CD4-positive, alpha-beta T cell treated with Interleukin-17A for 4 hours (primary cell): ENCODE measurements around the gene SLC9A9.
"Not testable (repeated sequence)": the region's sequence is repeated elsewhere in the genome, so short reads cannot be mapped to it uniquely, and the experiment has no call there.

ENCODE experiments used
- DNase-seq: peaks from one replicate; pipeline ENCODE4 v3.0.0-alpha.2; 2020; ENCODE audit warnings: mixed read lengths

SLC9A9 gene

GRCh38 chr3:143753006-143753405, 95.3 kb downstream of the SLC9A9 start:
- DNase-seq, result no peak

GRCh38 chr3:143751643-143752178, 96.6 kb downstream of the SLC9A9 start:
- DNase-seq, result peak; percentile 46

GRCh38 chr3:143750841-143751240, 97.4 kb downstream of the SLC9A9 start:
- no peak for DNase-seq

- no peak for DNase-seq
Measured at GRCh38 chr3:143749926-143750325, 98.3 kb downstream of the SLC9A9 start.

GRCh38 chr3:143737065-143737464, 111.2 kb downstream of the SLC9A9 start:
- no peak for DNase-seq

- DNase-seq, result no peak
Measured at GRCh38 chr3:143736205-143736997, 111.9 kb downstream of the SLC9A9 start.

- no peak for DNase-seq
Measured at GRCh38 chr3:143731776-143732175, 116.5 kb downstream of the SLC9A9 start.

GRCh38 chr3:143731320-143731719, 116.9 kb downstream of the SLC9A9 start:
- DNase-seq, result no peak

- no peak for DNase-seq
Measured at GRCh38 chr3:143727391-143727790, 120.9 kb downstream of the SLC9A9 start.

- DNase-seq, result no peak
Measured at GRCh38 chr3:143726727-143727126, 121.5 kb downstream of the SLC9A9 start.

- DNase-seq, result no peak
Measured at GRCh38 chr3:143720381-143720780, 127.9 kb downstream of the SLC9A9 start.

GRCh38 chr3:143718463-143718862, 129.8 kb downstream of the SLC9A9 start:
- no peak for DNase-seq

GRCh38 chr3:143716731-143717130, 131.5 kb downstream of the SLC9A9 start:
- no peak for DNase-seq

GRCh38 chr3:143712522-143712921, 135.7 kb downstream of the SLC9A9 start:
- no peak for DNase-seq

GRCh38 chr3:143707848-143708247, 140.4 kb downstream of the SLC9A9 start:
- DNase-seq, result no peak

GRCh38 chr3:143700431-143700975, 147.8 kb downstream of the SLC9A9 start:
- DNase-seq, result no peak

GRCh38 chr3:143699424-143699823, 148.8 kb downstream of the SLC9A9 start:
- no peak for DNase-seq

GRCh38 chr3:143698682-143699303, 149.5 kb downstream of the SLC9A9 start:
- no peak for DNase-seq

- no peak for DNase-seq
Measured at GRCh38 chr3:143697975-143698374, 150.3 kb downstream of the SLC9A9 start.

GRCh38 chr3:143695333-143695732, 152.9 kb downstream of the SLC9A9 start:
- DNase-seq, result not testable (repeated sequence)

GRCh38 chr3:143693506-143693905, 154.8 kb downstream of the SLC9A9 start:
- no peak for DNase-seq

GRCh38 chr3:143686638-143687197, 161.6 kb downstream of the SLC9A9 start:
- no peak for DNase-seq

- DNase-seq, result no peak
Measured at GRCh38 chr3:143685491-143685890, 162.8 kb downstream of the SLC9A9 start.

GRCh38 chr3:143677430-143677829, 170.8 kb downstream of the SLC9A9 start:
- no peak for DNase-seq
